Measurements from ENCODE around the gene SLC35G1. TPM values are rescaled to one million over a fixed set of nuclear protein-coding genes. Genes with fewer than 3 reads are reported as not detected.

SLC35G1 gene
- polyA plus RNA-seq, 3 donors from 2014 or later: 0.63 to 0.78 TPM; not detected in 1

DNA sequence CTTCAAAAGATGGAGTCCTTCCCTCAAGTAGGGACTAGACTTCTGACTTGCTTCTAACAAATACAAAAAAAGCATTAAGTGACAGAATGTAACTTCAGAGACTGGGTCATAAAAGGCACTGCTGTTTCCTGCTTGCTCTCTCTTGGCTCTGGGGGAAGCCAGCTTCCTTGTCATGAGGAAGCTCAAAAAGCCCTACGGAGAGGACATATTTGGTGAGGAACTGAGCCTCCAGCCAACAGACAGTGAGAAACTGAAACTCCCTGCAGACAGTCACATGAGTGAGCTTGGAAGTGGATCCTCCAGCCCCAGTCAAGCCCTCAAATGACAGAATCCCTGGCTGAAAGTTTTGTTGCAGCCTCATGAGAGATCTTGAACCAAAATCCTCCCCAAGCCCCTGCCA lies 26.3 kb upstream of the SLC35G1 start:
- Mint-ChIP-seq H3K9me3 (no peaks in the 10 kb centered on the region), H3K4me1 (no peaks in the 10 kb centered on the region), H3K27ac (no peak overlapping the region), H3K4me3 (no peak overlapping the region), H3K36me3 (no peaks in the 10 kb centered on the region), H3K27me3 (ENCODE audit: low read depth in 3 of 3) (peaks cover 0 to 6% (median 6%) of the 10 kb centered on the region in 3 donors)
- no peak for DNase-seq

- H3K27ac Mint-ChIP-seq: no peak overlapping the region
- peaks cover 0 to 10% (median 6%) of the 10 kb centered on the region in 3 donors for H3K27me3 Mint-ChIP-seq (ENCODE audit: low read depth in 3 of 3)
- DNase-seq: no peak
- peaks cover 0 to 4% (median 0%) of the 10 kb centered on the region in 6 donors for H3K9me3 Mint-ChIP-seq
- no peak overlapping the region for H3K4me3 Mint-ChIP-seq
- H3K36me3 Mint-ChIP-seq: no peaks in the 10 kb centered on the region
- no peaks in the 10 kb centered on the region for H3K4me1 Mint-ChIP-seq
These were observed 22.0 kb upstream of the SLC35G1 start for GRCh38 chr10:93871671-93872204.

- no peak overlapping the region for H3K4me3 Mint-ChIP-seq
- no peaks in the 10 kb centered on the region for H3K36me3 Mint-ChIP-seq
- H3K9me3 Mint-ChIP-seq: peaks cover 0 to 4% (median 0%) of the 10 kb centered on the region in 6 donors
- no peak for DNase-seq
- H3K27ac Mint-ChIP-seq: no peak overlapping the region
- peaks cover 0 to 10% (median 6%) of the 10 kb centered on the region in 3 donors for H3K27me3 Mint-ChIP-seq (ENCODE audit: low read depth in 3 of 3)
- no peaks in the 10 kb centered on the region for H3K4me1 Mint-ChIP-seq
These were observed 21.2 kb upstream of the SLC35G1 start for GRCh38 chr10:93872375-93873158.

DNA sequence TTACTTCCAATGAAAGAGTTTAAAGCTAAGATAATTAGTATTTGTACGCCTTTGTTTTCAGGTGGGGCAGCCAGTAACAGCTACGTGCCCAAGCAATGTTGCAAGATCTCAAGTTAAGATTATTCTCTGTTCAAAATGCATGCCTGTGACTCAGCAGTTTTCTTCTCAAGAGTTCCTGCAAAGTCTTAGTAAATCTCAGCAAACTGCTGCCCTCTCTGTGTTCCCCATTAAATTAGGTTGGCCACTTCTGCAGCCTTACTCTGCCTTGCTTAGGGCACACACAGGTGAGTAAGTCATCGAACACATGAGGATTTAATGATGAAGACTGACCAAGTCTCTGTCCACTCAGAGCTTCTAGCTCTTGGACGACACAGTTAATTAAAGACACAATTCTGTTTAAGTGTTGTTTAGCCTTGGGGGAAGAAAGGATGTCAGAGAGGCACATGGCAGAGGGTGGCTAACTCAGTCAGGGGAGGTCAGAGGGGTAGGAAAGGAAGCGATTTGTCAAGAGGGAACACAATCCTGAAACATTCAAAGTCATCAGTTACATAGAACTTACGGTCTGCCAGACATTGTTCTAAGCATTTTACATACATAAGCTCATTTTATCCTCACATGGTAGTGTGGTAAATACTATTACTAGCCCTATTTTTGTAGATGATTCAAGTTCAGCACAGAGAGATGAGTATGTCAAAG lies 20.2 kb upstream of the SLC35G1 start:
- Mint-ChIP-seq H3K27ac (no peak overlapping the region), H3K4me1 (no peaks in the 10 kb centered on the region), H3K36me3 (no peaks in the 10 kb centered on the region), H3K4me3 (no peak overlapping the region), H3K27me3 (ENCODE audit: low read depth in 3 of 3) (peaks cover 0 to 8% (median 3%) of the 10 kb centered on the region in 3 donors), H3K9me3 (peaks cover 0 to 4% (median 0%) of the 10 kb centered on the region in 6 donors)
- DNase-seq: no peak

DNA sequence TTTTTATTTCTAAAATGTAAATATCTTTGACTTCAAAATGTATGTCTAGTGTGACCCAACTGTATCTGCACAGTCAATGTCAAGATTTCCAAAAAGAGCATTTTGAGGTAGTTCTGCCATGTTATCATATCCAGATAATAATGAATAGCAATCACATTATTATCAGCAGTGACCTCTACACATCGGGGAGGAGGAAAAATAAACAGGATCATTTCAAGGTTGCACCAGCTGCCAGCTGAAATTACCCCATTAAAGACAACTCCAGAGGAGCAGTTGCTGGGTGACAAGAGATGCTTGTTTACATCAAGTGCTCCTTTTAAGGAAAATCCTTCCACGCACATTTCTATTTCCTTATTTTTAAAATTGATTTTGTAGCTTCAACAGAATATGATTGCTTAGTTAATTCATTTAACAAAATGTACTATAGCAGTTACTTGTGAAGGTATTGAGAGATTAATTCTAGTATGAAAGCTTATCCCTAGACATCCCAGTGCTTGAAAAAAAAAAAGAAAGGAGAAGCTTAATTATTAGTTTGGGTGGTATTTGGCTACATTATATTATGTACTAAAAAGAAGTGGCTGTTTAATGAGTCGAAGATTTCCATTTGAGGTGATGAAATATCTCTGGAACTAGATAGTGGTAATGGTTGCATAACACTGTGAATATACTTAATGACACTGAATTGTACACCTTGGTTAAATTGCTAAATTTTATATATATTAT lies 19.3 kb upstream of the SLC35G1 start:
- Mint-ChIP-seq H3K4me3 (no peak overlapping the region), H3K36me3 (no peaks in the 10 kb centered on the region), H3K27me3 (ENCODE audit: low read depth in 3 of 3) (peaks cover 0 to 8% (median 2%) of the 10 kb centered on the region in 3 donors), H3K4me1 (no peaks in the 10 kb centered on the region), H3K27ac (no peak overlapping the region), H3K9me3 (peaks cover 0 to 4% (median 0%) of the 10 kb centered on the region in 6 donors)
- DNase-seq: no peak

- H3K4me3 Mint-ChIP-seq: no peak overlapping the region
- no peaks in the 10 kb centered on the region for H3K36me3 Mint-ChIP-seq
- no peaks in the 10 kb centered on the region for H3K4me1 Mint-ChIP-seq
- H3K27ac Mint-ChIP-seq: no peak overlapping the region
- DNase-seq: no peak
- peaks cover 0 to 8% (median 2%) of the 10 kb centered on the region in 3 donors for H3K27me3 Mint-ChIP-seq (ENCODE audit: low read depth in 3 of 3)
- peaks cover 0 to 6% (median 0%) of the 10 kb centered on the region in 6 donors for H3K9me3 Mint-ChIP-seq
These were observed 18.8 kb upstream of the SLC35G1 start for GRCh38 chr10:93875032-93875358.

- Mint-ChIP-seq H3K9me3 (peaks cover 0 to 7% (median 0%) of the 10 kb centered on the region in 6 donors), H3K36me3 (no peaks in the 10 kb centered on the region), H3K4me3 (no peak overlapping the region), H3K27ac (no peak overlapping the region), H3K27me3 (ENCODE audit: low read depth in 3 of 3) (peaks cover 0 to 8% (median 2%) of the 10 kb centered on the region in 3 donors), H3K4me1 (no peaks in the 10 kb centered on the region)
- DNase-seq: no peak
These were observed 17.4 kb upstream of the SLC35G1 start for GRCh38 chr10:93876381-93876780.

DNA sequence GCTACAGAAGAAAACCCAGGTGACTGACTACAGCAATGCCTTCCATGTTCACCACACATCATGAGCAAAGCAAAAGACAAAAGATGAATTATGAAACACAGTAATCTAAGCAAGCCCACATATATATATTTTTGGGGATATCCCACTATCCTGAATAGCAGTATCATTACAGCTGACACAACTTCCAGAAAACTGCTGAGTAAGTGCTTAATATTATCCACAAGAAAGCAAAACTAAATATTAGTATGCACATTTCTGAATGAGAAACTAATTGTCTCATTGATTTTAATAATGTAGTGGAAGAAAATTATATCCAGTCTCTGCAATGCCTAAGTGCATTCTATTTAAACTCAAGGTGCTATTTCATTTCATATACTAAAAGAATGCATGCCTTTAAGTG lies 14.5 kb upstream of the SLC35G1 start:
- Mint-ChIP-seq H3K9me3 (peaks cover 0 to 7% (median 0%) of the 10 kb centered on the region in 6 donors), H3K36me3 (no peaks in the 10 kb centered on the region)

GRCh38 chr10:93894516-93895378 lies 969 bp downstream of the SLC35G1 start:
- Mint-ChIP-seq H3K4me1 (peaks cover 15 to 20% of the 10 kb centered on the region in 2 donors), H3K27ac (peak overlapping the region in 3 of 6 donors; percentile 51 to 65 (median 54)), H3K4me3 (peak overlapping the region; percentile 75 to 79 (median 76)), H3K9me3 (no peaks in the 10 kb centered on the region), H3K27me3 (ENCODE audit: low read depth in 3 of 3) (peaks cover 3 to 7% (median 7%) of the 10 kb centered on the region in 3 donors), H3K36me3 (no peaks in the 10 kb centered on the region)
- no peak for DNase-seq

More for the DNA sequence above, 14.5 kb upstream of the SLC35G1 start:
- Mint-ChIP-seq H3K4me3 (no peak overlapping the region), H3K27ac (no peak overlapping the region), H3K27me3 (ENCODE audit: low read depth in 3 of 3) (peaks cover 0 to 6% (median 2%) of the 10 kb centered on the region in 3 donors), H3K4me1 (no peaks in the 10 kb centered on the region)
- DNase-seq: no peak

GRCh38 chr10:93897070-93897780 lies 3.4 kb downstream of the SLC35G1 start:
- no peaks in the 10 kb centered on the region for H3K36me3 Mint-ChIP-seq
- H3K4me3 Mint-ChIP-seq: no peak overlapping the region
- H3K9me3 Mint-ChIP-seq: no peaks in the 10 kb centered on the region
- no peak for DNase-seq
- H3K27me3 Mint-ChIP-seq (ENCODE audit: low read depth in 3 of 3): peaks cover 3 to 7% (median 6%) of the 10 kb centered on the region in 3 donors
- H3K4me1 Mint-ChIP-seq: peaks cover 15 to 20% of the 10 kb centered on the region in 2 donors
- no peak overlapping the region for H3K27ac Mint-ChIP-seq

DNA sequence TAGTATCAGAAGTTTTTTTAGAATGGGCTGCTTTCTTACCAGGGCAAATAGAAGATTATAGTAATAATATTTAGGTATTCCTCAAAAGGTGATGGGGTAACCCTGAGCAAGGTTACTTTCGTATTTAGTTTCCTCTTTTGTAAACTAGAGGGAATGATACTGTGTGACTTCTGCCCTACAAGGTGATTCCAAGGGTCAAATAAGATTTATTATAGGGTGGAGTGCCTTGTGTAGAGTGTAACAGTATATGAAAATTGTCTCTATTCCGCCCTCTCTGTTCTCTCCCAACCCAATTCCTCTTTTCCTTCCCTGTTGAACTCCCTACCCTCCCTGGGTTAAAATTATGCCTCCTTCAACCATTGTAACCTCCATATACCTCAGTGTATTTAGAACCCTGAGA lies 5.3 kb downstream of the SLC35G1 start:
- Mint-ChIP-seq H3K36me3 (no peaks in the 10 kb centered on the region), H3K27me3 (ENCODE audit: low read depth in 3 of 3) (peaks cover 3 to 7% (median 5%) of the 10 kb centered on the region in 3 donors), H3K4me3 (no peak overlapping the region), H3K9me3 (no peaks in the 10 kb centered on the region), H3K4me1 (peaks cover 8 to 11% of the 10 kb centered on the region in 2 donors), H3K27ac (no peak overlapping the region)
- no peak for DNase-seq

DNA sequence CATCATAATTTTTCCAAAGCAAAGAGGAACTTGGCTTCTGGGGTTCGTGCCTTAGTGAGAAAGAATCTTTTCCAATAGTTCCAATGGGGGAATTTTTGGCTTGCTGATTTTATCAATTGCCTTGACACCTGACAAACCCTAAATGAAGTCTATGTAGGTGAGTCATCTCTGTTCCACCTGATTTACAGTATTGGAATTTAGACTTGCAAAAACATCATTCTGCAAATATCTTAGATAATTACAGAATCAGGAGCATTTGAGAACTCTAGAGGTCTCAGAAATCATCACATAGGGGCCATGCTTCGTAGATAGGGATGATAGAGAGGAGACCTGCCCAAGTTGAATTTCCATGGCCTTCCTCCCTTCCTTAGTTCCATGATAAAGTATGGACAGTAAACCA lies 9.3 kb downstream of the SLC35G1 start:
- H3K9me3 Mint-ChIP-seq: peaks cover 0 to 2% (median 0%) of the 10 kb centered on the region in 6 donors
- no peak overlapping the region for H3K4me3 Mint-ChIP-seq
- peaks cover 0 to 3% (median 2%) of the 10 kb centered on the region in 3 donors for H3K27me3 Mint-ChIP-seq (ENCODE audit: low read depth in 3 of 3)
- H3K27ac Mint-ChIP-seq: no peak overlapping the region
- DNase-seq: no peak
- peaks cover 0 to 6% (median 0%) of the 10 kb centered on the region in 3 donors for H3K36me3 Mint-ChIP-seq
- H3K4me1 Mint-ChIP-seq: no peaks in the 10 kb centered on the region

Data from immature natural killer cell (primary cell).